GM19395 (cell line): ENCODE results near the gene ZC3H7A.
"Not testable (repeated sequence)": the region's sequence is repeated elsewhere in the genome, so short reads cannot be mapped to it uniquely, and the experiment has no call there.

Experiments used
- ATAC-seq: cut with Tn5 transposase; IDR thresholded peaks from one replicate; pipeline ENCODE4 v1.9.1; 2021; ENCODE audit warnings: mild to moderate bottlenecking, moderate library complexity; ENCODE audit not compliant: unreplicated experiment

ZC3H7A gene

DNA sequence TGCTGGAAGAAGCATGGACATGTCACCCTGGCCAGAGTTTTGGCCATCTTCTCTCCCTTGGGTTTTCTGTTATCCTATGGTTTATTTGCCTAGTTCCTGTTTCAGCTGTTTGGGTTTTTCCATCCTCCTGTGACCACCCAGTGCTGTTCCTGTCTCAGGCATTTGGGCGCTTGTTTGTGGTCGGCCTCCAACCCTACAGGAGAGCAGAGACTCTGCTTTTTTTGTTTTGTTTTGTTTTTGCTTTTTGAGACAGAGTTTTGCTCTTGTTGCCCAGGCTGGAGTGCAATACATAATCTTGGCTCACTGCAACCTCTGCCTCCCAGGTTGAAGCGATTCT, 3.3 kb upstream of the ZC3H7A start:
- no peak for ATAC-seq

DNA sequence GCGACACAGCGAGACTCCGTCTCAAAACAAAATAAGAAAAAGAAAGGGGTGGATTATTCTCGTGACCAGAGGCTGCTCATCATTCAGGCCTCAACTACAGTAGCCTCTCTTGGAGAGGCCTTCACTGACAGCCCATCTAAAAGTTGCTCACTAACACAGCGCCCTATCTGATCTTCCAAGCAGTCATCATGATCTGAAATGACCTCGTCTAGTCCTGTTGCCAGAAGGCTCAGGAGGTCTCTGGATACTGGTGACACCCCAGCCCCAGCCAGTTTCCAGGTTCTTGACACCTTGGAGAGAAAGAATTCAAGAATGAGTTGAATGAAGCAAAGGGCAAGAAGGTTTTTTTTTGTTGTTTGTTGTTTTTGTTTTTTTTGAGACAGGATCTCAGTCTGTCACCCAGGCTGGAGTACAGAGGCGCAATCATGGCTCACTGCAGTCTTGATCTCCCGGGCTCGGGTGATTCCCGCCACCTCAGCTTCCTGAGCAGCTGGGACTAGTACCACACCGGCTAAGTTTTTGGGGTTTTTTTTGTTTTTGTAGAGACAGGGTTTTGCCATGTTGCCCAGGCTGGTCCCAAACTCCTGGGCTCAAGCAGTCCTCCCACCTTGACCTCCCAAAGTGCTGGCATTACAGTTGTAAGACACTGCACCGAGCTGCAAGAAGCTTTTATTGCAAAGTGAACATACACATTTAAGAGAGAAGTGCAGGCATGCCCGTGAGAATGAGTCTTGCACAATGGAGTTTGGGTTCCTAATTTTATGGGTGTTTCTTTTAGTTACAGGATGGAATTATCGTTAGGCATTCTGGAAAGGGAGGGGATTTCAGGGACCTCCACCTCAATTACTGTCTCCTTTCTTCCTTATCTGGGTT, 2.7 kb upstream of the ZC3H7A start:
- no peak for ATAC-seq

DNA sequence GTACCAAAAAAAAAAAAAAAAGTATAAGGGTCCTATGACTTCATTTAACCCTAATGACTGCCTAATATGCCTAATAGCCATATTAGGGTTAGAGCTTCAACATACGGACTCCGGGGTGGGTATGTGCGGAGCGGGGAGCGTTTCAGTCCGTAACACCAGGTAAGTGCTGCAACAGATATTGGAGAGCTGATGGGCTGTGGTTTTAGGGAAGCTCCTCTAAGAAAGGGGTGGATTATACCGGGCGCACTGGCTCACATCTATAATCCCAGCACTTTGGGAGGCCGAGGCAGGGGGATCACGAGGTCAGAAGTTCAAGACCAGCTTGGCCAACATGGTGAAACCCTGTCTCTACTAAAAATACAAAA, 1.9 kb upstream of the ZC3H7A start:
- ATAC-seq, result no peak

DNA sequence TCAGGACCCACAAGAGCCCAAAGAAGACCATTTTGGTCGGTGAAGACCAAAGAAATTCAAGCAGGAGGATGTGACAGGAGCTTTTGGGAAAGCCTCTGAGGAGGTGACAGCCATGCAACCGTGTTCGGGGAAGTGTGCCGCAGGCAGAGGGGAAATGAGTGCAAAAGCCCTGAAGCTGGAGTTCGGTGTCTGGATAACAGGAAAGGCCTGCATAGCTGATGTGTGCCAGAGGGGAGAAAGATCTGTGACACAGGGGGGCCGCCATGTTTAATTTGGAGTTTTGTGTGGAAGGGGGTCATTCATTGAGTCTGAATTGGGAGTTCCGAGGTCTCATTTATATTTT, 870 bp upstream of the ZC3H7A start:
- ATAC-seq, result no peak

DNA sequence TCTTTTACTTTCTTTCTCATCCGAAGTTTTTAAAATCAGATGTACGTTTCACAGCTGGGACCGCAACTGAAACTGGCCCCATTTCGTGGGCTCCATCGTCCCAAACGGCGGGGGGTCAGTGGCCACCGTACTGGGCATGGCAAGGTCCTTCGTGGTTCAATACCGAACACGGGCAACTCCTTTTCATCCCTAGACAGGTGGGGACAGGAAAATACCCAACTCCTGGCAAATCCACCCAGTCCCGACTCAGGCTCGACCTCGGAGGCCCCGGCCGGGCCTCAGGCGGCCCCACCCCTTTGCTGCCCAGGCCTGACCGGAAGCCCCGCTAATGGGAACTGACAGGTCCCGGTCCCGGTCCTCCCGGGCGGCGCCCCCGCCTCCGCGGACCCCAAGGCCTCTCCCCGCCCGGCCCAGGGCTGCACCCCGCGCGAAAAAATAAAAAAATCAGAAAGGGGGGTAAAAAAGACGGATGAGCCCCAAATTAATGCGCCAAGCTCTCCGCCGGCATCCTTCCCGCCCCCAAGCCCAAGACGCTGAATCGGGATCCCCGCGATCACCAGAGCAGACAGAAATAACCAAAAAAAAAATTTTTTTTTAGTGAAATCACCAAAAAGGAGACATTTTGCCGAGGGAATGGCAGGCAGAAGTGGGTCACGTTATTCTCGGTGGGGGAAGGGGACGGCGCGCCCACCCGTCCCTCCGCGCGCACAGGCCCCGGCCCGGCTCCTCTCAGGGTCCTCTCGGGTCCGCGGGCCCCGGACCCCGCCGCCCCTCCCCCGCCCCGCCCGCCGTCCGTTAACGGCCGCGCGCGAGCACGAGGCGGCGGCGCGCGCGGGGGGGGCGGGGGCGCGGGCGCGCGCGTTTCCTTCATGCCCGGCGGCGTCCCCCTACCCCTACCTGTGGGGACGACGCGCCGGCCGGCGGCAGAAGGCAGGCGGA, 562 bp downstream of the ZC3H7A start:
- peak; percentile 8 for ATAC-seq

DNA sequence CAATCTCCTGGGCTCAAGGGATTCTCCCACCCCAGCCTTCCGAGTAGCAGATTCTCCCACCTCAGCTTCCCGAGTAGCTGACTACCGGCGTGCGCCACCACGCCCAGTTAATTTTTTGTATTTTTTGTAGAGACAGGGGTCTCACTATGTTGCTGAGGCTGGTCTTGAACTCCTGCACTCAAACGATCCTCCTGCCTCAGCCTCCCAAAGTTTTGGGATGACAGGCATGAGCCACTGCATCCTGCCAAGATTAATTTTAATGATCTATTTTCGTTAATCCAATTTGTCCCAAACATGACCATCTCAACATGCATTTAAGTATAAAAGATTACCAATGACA, 1.2 kb downstream of the ZC3H7A start:
- ATAC-seq, result no peak

DNA sequence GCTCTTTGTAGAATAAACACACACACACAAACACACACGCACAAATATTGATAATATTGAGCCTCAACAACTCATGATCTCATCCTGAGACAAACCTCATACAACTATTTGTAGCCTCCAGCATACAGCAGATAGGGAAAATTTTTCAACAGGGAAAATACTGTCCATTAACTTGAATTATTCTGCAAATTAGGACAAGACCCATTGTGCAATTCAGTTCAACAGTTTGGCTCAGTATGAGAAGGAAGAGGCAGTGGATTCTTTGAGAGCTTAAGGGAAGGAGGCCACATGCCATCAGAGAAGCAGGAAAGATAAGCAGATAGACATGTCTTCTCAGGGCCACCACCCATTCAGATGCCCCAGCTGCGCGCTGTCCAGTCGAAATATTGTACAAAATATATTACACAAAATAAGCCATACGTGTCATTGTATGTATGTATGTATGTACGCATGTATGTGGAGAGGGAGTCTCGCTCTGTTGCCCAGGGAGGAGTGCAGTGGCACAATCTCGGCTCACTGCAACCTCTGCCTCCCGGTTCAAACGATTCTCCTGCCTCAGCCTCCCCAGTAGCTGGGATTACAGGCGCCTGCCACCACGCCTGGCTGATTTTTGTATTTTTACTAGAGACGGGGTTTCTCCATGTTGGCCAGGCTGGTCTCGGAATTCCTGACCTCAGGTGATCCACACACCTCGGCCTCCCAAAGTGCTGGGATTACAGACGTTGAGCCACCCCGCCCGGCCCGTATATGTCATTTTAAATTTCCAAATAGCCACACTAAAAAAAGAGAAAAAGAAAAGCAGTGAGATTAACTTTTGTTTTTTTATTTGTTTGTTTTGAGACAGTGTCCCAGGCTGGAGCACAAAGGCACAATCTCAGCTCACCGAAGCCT, 1.8 kb downstream of the ZC3H7A start:
- ATAC-seq, result no peak

DNA sequence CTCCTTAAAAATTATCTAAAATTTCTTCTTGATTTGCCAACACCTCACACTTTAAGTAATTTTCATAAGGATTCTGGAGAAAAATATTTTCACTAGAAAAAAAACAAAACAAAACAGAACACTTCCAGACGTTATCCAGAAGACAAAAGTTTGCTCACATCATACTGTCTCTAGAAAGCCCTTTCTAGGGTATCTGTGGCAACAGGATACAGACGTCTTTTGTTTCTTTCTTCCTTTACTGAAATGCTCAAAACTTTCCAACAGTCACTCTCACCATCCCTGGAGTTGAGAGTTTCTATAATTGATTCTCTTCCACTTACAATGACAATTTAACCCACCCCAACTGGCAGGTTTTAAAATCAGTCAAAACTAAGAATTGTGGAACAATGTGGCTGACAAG, 2.6 kb downstream of the ZC3H7A start:
- ATAC-seq, result no peak

DNA sequence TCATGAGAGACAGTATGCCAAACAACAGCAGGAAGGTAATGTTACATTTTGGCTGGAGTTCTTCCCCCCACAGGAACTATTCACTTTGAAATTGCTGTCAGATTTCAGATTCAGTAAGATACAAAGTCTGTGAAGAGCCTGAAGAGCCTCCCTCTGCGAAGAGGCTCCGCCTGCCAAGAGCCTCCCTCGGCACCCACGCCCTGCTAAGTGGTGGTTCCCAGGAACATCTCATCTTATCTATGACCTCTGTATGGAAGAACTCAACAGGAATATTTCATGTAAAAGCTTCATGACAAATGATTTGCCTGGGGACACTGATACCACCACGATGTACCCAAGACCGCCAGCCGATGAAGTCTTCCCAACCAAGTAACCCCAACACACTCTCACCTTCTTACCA, 3.2 kb downstream of the ZC3H7A start:
- ATAC-seq, result no peak

DNA sequence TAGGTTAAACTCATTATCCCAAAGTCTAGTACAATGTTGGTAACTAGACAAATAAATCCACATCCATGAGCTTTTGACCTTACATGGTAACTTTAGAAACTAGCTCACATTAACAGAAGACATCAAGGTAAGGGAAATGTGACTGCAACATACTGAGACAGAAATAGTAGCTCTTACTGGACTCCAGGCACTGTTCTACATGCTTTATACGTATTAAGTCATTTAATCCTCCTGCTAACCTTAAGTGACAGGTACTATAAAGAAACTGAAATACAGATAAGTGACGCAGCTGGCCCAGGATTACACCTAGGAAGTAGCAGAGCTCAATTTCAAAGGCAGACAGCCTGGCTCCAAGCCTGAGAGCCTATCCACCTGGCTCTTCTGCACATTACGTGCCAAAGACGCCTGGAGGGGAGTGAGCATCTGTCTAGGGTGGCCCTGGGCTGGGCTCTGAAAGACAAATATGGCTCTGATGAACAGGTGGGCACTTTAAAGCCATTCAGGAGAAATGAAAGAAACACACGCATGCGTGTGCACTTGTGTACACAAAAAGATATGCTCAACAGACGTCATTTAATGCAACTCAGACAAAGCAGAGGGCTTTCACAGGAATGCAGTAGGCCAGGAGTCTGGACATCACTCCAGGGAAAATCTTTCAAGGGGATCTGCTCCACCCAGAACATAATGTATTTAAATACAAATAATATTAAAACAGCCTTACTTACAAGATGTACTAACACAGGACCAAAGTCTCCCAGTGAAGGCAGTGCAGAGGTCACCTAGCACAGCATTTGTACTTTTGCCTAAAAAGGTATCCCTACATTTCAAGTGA, 4.4 kb downstream of the ZC3H7A start:
- no peak for ATAC-seq

DNA sequence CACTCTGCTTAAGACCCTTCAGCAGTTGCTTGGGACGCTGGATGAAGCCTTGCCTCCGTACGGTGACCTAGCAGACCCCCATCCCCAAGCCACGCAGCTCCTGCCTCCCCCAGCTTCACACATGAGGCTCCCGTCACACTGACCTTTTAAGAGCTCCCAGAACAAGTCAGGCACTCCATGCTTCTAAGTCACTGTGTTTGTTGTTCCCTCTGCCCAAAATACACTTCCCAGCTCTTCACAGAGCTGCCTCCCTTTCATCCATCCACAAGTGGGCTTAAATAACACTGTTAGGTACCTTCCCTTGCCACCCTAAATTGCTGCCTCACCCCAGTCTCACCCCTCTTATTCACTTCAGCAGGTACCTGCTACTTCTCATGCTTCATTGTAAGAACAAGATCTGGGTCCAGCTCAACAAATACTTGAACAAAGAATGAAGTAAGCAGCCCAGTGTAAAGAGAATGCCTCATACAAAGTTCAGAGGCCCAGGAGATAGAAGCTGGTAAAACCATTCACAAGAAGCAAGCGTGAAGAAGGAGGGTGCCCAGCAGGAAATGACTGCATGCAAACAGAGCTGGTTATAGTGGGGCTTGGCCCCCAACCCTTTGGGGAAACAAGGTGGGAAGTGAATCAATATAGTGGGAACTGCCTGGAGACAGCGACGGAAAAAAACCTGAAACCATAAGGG, 5.8 kb downstream of the ZC3H7A start:
- ATAC-seq, result no peak

DNA sequence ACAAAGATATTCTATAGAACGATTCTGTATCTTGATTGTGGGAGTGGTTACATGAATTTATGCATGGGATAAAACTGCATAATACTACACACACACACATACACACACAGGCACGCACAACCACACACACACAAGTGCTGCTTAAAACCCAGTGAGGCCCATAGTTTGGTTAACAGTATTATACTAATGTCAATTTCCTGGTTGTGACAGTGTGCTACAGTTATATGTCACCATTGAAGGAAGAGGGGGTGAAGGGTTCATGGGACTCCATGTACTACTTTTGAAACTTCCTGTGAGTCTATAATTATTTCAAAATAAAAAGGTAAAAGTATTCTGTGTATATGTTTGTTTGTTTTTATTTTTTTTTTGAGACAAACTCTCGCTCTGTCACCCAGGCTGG, 8.1 kb downstream of the ZC3H7A start:
- ATAC-seq, result no peak

DNA sequence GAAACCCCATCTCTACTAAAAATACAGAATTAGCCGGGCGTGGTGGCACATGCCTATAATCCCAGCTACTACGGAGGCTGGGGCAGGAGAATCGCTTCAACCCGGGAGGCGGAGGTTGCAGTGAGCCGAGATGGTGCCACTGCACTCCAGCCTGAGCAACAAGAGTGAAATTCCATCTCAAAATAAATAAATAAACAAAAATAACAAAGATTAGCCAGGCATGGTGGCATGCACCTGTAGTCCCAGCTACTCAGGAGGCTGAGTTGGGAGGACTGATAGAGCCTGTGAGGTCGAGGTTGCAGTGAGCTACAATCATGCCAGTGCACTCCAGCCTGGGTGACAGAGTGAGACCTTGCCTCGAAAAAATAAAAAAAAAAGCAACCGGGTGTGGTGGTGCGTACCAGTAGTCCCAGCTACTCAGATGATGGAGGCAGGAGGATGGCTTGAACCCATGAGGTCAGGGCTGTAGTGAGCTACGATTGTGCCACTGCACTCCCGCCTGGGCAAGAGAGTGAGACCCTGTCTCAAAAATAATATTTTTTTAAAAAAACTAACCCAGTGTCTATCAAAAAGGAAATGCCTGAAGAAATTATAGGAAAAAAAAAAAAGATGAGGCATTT, 12.0 kb downstream of the ZC3H7A start:
- not testable (repeated sequence) for ATAC-seq

DNA sequence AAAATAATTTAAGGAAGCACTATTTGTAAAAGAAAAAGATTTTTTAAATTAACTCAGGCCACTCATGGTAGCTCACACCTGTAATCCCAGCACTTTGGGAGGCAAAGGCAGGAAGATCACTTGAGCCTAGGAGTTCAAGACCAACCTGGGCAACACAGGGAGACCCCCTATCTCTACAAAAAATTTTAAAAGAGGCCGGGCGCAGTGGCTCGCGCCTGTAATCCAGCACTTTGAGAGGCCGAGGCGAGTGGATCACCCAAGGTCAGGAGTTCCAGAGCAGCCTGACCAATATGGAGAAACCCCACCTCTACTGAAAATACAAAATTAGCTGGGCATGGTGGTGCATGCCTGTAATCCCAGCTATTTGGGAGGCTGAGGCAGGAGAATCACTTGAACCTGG, 12.7 kb downstream of the ZC3H7A start:
- ATAC-seq, result not testable (repeated sequence)

DNA sequence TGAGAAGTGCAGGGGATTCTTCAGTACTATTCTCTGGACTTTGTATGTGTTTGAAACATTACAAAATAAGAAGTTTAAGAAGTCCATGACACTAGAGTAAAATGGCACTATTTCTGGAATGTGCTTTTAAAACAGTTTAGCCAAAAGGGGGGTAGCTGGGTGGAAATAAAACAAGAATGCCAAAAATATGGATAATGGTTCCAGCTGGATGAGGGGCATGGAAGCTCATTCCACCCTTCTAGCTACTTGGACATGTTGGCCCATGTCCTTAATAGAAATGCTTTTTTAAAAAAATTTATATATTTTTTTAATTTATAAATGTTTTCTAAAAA, 13.1 kb downstream of the ZC3H7A start:
- ATAC-seq, result no peak

DNA sequence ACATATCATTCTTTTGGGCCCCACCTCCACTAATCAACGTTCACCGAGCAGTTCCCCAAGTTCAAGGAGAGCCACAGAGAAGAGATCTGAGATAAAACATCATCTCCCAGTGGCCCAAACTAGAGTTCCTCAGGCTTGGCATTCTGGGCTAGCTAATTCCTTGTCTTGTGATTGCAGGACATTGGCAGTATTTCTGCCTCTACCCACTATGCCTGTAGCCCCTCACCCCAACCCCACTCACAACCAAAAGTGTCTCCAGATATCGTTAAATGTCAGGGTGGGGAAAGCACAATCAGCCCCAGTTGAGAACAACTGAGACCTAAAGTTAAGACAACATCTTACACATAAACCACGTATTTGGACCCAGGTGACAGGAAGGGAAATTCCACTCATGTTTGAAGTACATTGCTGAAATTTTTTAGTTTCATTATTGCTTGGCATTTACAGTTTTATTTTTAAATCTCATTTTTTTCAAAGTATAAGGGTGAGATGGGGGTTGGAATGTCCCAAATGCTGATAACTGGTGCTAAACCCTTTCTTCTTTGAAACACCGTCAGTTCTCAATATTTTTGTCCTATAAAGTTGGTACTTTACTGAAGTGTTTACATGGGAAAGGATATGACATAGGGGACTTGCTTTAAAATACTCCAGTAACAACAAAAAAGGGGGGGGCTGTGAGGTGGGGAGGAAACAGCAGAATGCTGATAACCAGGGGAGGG, 13.6 kb downstream of the ZC3H7A start:
- peak; percentile 64 for ATAC-seq

DNA sequence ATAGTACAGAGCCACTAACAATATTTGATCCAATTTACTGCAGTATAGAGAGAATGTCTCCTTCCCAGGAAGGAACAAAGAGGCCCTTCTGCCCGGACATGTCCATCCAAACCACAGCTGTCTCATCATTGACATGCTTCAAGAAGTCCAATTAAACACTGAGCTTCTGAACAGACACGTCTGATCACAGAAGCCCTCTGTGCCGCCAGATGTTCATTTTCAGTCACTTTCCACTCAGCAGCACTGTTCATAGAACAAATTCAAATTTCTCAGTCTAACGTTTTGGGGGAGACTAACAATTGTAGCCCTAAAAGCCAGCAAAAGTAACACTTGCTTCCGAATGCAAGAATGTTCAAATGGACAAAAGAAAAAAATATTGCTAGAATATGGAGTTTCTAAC, 15.3 kb downstream of the ZC3H7A start:
- no peak for ATAC-seq

DNA sequence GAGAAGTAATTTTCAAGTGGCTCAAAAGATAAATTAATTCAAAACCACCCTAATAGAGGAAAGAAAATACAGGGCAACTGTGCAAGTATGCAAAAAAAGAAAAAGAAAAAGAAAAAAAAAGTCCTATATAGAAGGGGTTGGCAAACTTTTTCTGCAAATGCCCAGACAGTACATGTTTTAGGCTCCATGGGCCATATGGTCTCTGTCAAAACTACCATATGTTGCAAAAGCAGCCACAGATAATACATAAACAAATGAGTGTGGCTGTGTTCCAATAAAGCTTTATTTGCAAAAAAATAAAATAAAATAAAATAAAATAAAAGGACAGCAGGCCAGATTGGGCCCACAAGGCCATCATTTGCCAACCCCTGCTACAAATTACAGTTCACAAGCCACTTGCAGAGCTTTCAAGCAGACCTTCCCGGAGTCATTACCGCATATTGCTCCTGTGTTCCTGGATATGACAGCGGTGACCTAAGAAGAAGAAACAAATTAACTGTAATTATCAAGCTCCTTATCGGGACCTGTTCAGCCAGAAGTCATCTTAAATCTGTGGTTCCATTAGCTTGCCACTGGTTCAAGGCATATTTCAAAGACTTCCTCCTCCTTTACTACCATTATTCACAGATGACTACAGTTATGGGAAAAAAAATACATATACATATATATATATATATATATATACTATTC, 15.9 kb downstream of the ZC3H7A start:
- ATAC-seq, result no peak
